ENCODE data around the gene TANGO2.

- TF ChIP-seq POLR2A (IDR thresholded peaks at IDR 0.05; ENCODE audit: low read depth, low read length) (no peak), TAF1 (IDR thresholded peaks at IDR 0.05; ENCODE audit: low read depth, low read length) (no peak), SPI1 (IDR thresholded peaks at IDR 0.05; ENCODE audit: low read depth, low read length) (no peak), POLR2AphosphoS5 (IDR thresholded peaks at IDR 0.05; ENCODE audit: low read depth, low read length) (no peak), POU2F2 (IDR thresholded peaks at IDR 0.05; ENCODE audit: low read depth, low read length) (no peak)
Observed at GRCh38 chr22:20093418-20094196, 72.7 kb downstream of the TANGO2 start.
